Fibroblast of the aortic adventitia (primary cell): Measurements from ENCODE around the gene WHAMM. TPM values are rescaled to one million over a fixed set of nuclear protein-coding genes. Genes with fewer than 3 reads are reported as not detected.
A peak's percentile ranks its signal among the peaks of the same experiment; 100 is the strongest.
"Not testable (repeated sequence)": the region's sequence is repeated elsewhere in the genome, so short reads cannot be mapped to it uniquely, and the experiment has no call there.

Experiments
- DNase-seq: peaks from one replicate; pipeline ENCODE4 v3.0.0-alpha.2; 2010; ENCODE audit warnings: low read depth
- H3K4me3 ChIP-seq: 2 replicates; pipeline ENCODE4 v1.5.1; 2011; ENCODE audit warnings: low read depth, mild to moderate bottlenecking, control low read depth, low read length, moderate library complexity
- total RNA-seq: library from RNA; depleted of rRNA; stranded (reverse); fragments of >200 nt; gene quantifications from 2 replicates; pipeline ENCODE4 v1.2.3, GENCODE V29; 2012; ENCODE audit warnings: low replicate concordance
- TF ChIP-seq, protein P1 (sequence below): IDR thresholded peaks from 2 replicates; pipeline ENCODE4 v1.5.1; 2011; ENCODE audit warnings: mild to moderate bottlenecking, low read length, control low read depth, inconsistent platforms; ENCODE audit not compliant: insufficient read depth

WHAMM gene
- total RNA-seq, 1 donor, result 4.4 TPM

- H3K4me3 ChIP-seq, result no peak overlapping the region
- TF ChIP-seq, protein P1, sequence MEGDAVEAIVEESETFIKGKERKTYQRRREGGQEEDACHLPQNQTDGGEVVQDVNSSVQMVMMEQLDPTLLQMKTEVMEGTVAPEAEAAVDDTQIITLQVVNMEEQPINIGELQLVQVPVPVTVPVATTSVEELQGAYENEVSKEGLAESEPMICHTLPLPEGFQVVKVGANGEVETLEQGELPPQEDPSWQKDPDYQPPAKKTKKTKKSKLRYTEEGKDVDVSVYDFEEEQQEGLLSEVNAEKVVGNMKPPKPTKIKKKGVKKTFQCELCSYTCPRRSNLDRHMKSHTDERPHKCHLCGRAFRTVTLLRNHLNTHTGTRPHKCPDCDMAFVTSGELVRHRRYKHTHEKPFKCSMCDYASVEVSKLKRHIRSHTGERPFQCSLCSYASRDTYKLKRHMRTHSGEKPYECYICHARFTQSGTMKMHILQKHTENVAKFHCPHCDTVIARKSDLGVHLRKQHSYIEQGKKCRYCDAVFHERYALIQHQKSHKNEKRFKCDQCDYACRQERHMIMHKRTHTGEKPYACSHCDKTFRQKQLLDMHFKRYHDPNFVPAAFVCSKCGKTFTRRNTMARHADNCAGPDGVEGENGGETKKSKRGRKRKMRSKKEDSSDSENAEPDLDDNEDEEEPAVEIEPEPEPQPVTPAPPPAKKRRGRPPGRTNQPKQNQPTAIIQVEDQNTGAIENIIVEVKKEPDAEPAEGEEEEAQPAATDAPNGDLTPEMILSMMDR, result no peak
- no peak for DNase-seq
Observed at GRCh38 chr15:82808634-82809041, 790 bp upstream of the WHAMM start.

DNA sequence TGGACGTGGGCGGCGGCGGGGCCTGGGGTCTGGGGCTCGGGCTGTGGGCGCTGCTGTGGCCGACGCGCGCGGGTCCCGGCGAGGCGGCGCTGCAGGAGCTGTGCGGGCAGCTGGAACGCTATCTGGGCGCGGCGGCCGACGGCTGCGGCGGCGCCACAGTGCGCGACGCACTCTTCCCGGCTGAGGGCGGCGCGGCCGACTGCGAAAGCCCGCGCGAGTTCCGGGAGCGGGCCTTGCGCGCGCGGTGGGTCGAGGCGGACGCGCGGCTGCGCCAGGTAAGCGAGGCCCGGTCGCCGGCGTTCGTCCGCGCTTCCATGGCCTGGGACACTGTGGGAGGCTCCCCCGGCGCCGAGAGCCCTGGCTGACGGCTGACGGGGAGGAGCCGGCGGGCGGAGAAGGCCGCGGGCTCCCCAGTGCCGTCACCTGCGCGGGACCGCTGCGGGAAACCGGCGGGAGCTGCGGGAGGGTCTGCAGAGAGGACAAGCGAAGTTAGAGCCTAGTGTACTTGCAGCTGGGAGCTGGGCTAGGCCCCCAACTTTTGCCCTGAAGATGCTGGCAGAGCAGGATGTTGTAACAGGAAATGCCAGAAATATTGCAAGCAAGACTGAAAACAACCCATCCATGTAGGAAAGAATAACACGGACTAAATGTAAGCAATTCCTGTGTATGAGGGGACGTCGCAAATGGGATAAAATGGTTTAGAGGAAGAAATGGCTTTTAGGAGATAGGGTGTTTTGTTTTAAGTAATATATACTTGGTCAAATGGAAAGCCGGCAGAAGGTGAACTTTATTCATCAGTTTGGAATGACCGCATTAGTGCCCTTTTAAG is 847 bp downstream of the WHAMM start:
- TF ChIP-seq, protein P1, result no peak
- peak overlapping the region; percentile 91 for H3K4me3 ChIP-seq
- DNase-seq, result peak; percentile 66

DNA sequence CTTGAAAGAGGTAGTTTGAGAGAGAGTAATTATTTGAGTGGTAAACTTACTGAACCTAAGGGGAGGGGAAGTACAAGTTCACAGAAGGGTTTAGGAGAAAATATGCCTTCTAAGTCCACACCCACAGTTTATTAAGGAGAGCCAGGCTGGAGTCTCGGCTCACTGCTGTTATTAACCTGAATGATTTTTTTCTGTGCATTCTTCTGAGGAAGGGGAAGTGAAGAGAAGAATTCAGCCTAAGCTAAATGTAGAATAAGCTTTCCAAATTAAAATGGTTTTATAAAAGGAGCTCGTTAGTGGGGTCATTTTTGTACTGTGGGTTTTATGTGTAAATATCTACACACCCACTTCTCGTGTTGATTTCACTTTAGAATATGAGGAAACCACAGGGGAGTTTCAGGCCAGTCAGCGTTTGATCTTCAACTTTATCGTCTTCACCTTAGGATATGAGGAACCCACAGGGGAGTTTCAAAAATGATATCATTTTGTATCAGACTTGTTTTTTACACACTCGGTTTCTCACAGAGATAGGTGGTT is 1.5 kb downstream of the WHAMM start:
- peak overlapping the region; percentile 91 for H3K4me3 ChIP-seq
- DNase-seq, result no peak
- TF ChIP-seq, protein P1, result no peak

- no peak for DNase-seq
- TF ChIP-seq, protein P1, result no peak
- H3K4me3 ChIP-seq, result no peak overlapping the region
Observed at GRCh38 chr15:82812994-82813393, 3.6 kb downstream of the WHAMM start.

GRCh38 chr15:82820128-82820527 is 10.7 kb downstream of the WHAMM start:
- no peak for DNase-seq
- no peak overlapping the region for H3K4me3 ChIP-seq
- TF ChIP-seq, protein P1, result no peak

DNA sequence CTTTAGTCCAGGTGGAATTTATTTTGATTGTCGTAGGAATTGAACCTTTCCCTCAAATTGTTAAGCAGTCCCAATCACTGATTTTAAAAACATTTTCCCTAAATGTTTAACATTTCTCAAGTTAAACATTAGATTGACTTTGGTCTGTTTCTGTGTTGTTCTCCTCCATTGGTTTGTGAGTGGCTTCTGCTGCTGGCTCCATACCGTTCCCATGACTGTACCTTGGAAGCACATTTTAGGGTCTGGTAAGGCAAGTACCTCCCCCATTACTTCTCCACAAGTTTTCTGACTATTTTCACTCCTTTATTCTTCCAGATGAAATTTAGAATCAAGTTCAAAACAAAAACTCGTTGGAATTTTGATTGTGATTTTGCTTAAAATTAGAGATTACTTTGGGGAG is 12.0 kb downstream of the WHAMM start:
- DNase-seq, result peak; percentile 17
- not testable (repeated sequence) for H3K4me3 ChIP-seq

- H3K4me3 ChIP-seq, result not testable (repeated sequence)
- peak; percentile 31 for DNase-seq
Observed at GRCh38 chr15:82821851-82822250, 12.4 kb downstream of the WHAMM start.

DNA sequence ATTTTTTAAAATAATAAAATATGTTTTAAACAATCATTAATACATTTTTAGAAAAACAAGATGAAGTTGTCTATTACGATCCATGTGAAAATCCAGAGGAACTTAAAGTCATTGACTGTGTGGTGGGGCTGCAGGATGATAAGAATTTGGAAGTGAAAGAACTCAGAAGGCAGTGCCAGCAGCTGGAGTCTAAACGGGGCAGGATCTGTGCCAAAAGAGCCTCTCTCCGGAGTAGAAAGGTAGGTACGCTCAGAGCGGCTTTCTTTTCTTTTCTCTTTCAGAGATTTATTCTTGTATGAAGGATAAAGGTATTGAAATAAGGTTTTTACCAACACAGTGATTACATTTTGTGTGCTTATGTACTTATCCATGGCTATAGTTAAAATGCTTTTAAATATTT is 13.6 kb downstream of the WHAMM start:
- TF ChIP-seq, protein P1, result no peak
- DNase-seq, result no peak
- H3K4me3 ChIP-seq, result no peak overlapping the region
